Fibroblast of lung (primary cell): Measurements from ENCODE around the gene PDCD4.

ENCODE experiments used
- CTCF ChIP-seq, 2 donors: IDR thresholded peaks in 1 of 2; conservative IDR thresholded peaks in 1 of 2; 1 replicate in 1 of 2; 2 replicates in 1 of 2; pipeline ENCODE4 v1.5.1; 2011 to 2012; ENCODE audit warnings: low read length in 2 of 2, control low read depth in 1 of 2, inconsistent platforms in 1 of 2, low read depth in 1 of 2, mild to moderate bottlenecking in 1 of 2
- EZH2 ChIP-seq: IDR thresholded peaks from 2 replicates; pipeline ENCODE4 v1.5.1; 2012; ENCODE audit warnings: low read length, control low read depth, mild to moderate bottlenecking; ENCODE audit errors: missing control alignments

GRCh38 chr10:110858297-110858934, 13.3 kb upstream of the PDCD4 start:
- TF ChIP-seq CTCF (conservative IDR thresholded peaks at IDR 0.05 in 1 of 2, IDR thresholded peaks at IDR 0.05 in 1 of 2; ENCODE audit: low read depth in 1 of 2, low read length in 2 of 2): no peak
- no peak for TF ChIP-seq EZH2
